GM18502 (cell line): ENCODE measurements around the gene ZNF70.
A peak's percentile ranks its signal among the peaks of the same experiment; 100 is the strongest.

Source experiments
- ATAC-seq: cut with Tn5 transposase; IDR thresholded peaks from one replicate; pipeline ENCODE4 v1.9.1; 2021; ENCODE audit warnings: mild to moderate bottlenecking; ENCODE audit not compliant: unreplicated experiment, poor library complexity

Gene ZNF70

DNA sequence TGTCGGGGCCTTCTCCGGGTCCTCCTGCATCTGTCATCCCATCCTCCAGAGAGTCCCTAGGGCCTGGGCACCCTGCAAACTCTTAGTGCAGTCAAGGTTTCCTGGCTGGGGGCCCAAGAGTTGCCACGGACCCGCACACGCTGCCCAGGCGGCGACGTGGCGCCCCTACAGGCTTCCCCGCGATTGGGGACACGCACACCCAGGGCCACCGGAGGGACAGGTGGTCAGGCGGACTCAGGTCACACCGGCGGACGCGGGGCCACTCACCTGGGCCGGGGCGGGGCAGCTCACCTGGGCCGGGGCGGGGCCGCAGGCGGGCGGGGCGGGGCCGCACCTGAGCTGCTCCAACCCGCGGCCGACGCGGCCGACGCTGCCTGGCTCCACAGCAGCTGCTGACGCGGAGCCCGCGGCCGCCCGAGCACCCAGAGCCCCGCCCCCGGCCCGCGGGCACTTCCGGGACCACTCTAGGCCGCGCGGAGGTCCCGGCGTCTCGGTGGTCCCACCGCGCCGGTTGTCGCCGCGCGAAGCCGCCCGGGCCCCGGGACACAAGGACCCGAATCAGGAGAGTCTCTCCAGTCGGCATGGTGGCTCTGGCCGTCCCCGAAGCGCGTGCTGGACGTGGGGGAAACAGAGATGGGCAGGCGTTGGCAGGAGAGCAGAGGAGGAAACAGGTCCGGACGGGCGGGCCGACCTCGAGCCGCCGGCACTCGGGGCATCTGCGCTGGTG, at the start of gene ZNF70:
TSS of gene ZNF70 (minus strand) at position 399 of the 727 bp plus-strand sequence. CDS start 5,972 bp downstream, outside the sequence.
- peak; percentile 76 for ATAC-seq

DNA sequence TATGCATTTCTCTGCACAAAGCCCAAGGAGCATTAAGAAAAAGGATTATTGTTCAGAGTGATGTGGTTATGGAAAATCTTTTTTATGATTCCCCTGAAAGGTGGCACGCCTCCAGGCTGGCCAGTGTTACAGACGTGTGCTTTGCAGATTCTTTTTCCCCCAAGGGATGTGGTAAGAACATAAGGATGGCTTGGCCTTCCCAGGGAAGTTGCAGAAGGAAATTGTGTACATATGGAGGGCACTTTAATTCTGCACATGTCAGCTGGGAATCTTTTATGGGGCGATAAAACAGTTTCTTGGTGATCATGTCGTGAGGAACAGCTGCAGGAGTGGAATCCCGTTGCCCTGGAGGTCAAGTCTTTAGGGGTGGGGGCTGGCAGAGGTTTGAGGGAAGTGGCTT, 45.5 kb upstream of the ZNF70 start:
- ATAC-seq = no peak

DNA sequence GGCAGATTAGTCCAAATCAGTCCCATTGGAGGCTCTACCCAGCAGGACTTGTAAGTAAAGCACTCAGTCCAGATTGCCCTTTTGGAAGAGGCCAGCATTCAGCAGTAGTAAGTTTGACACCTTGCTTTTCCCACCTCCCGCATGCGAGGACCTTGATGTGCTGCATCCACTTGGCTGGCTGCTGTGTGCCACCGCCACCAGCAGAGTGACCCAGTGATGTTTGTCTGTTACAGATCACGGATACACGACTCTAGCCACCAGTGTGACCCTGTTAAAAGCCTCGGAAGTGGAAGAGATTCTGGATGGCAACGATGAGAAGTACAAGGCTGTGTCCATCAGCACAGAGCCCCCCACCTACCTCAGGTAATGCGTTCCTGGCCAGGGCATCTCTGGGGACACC, 42.4 kb upstream of the ZNF70 start:
- ATAC-seq = no peak

DNA sequence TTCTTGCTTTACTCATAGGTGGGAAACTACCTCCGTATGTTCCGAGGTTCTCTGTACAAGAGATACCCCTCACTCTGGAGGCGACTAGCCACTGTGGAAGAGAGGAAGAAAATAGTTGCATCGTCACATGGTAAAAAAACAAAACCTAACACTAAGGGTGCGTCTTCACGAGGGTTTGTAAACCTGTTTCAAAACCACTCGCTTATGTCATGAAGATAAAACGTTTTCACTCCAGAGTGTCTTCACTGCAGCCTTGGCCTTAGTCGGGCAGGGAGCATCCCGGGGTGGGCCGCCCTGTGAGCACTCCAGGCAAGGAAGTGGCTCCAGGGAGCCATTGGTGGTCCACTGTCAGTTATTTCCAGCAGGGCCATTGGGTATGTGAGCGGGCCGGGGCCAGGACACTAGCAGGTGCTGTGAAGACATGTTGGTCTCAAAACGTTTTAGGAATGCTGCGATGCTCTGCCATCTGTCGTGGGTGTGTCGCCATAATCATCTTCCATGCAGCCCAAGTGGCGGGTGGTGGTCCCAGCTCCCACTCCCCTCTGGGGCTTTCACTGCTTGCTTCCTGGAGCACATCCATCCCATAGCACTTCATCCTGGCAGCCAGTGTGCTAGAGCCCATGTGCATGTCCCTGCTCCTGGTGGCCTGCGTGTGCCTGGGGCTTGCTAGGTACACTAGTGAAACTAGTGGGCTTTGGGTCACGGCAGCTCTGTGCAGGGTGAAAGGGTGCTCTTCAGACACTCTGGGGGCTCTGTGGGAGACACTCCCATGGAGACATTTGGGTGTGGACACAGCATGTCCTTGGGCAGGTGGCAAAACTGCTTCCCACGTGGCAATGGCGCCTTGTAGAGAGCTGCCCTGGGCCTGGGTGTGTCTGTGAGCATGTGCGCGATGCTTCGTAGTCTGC, 41.1 kb upstream of the ZNF70 start:
- no peak for ATAC-seq

DNA sequence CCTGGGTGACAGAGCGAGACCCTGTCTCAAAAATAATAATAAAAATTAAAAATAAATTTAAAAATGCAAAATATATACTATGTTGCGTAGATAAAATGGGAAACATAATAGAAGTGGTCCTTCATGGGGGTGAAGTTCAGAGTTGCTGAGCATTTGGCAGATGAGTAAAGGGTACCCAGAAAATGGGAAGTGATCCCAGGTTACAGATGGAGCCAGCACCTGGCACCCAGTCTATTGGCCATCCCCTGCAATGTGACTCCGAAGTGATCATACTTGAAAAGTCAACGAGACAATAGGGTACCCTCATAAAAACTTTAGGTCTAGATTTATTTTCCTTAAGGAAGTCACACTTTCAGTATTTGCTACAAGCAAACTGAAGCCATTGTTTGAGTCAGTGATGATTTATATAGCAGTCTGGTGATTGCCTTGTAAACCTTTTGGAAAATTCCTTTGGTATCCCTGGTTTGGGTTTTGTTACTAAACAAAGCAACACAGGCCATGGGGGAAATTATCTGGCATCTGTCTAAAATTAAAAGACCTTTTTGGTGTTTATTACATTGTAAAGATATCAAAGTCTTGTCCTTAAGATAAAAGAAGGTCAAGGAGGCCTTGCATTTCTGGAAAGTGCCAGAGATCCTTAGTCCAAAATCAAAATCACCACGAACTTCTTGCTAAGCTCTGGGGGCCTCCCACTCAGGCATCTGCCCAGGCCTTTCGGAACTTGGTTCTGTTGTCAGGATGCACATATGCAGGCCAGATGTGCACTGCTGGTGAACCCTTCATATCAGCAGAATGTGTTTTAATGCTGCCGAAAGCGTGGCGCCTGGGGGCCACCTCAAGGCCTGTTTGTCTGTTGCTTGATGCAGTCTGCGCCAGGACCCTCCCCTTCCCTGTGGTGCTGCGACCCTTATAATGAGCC, 40.2 kb upstream of the ZNF70 start:
- no peak for ATAC-seq

DNA sequence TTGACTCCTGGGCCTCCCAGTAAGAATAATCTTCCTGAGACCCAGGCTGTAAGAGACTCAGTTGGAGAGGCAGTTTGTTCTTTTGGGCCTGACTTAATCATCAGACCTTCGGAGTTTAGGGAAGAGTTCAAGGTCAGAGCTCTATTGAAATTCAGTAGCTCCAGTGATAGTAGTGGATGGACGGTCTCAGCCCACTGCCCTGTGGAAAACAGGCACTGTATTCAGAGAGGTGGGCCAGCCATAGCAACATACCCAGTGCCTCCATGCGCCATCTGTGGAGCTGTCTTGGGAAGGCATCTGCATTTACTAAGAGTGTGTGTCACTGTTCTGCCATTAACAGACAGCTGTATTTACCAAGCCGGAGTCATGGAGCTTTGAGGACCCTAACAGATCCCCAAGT, 38.7 kb upstream of the ZNF70 start:
- ATAC-seq = no peak

DNA sequence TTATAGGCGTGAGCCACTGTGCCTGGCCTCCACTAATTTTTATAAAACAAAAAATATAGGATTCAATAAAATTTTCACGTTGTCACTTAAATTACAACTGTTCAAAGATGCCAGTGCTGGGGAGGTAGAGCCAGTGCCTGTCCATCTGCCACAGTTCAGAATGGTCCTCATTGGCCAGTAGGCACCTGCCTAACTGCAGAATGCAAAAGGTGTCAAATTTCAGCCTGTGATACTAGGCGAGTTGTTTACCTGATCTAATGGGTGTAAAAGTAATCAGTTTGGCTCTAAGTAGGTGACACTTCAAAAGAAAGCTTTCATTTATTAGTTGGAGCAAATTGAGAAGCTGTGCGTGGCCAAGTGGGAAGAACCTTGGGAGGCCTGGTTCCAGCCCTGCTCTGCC, 38.2 kb upstream of the ZNF70 start:
- ATAC-seq = no peak

DNA sequence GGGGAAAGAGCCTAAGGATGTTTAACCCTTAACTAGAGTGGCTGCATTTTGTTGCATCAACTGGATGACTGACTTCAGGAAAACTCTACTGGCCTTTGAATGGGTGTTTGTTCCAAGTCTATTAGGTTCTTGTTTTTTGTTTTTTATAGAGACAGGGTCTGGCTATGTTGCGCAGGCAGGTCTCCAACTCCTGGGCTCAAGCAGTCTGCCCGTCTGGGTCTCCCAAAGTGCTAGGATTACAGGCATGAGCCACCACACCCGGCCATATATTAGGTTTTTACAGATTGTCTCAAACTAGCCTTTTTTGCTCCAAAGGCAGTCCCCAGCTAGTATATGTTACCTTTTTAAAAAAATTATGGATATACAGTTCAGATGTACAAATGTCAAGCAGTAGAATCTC, 37.0 kb upstream of the ZNF70 start:
- ATAC-seq = no peak

DNA sequence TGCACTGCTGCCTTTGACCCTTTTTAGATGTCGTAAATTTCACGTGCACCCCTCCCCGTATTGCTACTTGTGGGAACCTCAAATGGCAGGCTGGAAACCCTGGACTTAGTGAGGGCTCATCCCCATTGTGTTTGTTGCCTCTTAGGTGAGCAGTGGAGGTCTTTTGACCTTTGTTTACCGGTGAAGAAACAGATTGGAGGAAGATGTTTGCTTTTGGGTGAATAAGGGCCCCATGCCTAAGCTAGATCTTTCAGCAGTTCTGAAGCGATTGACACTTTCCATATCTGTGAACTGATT, 36.6 kb upstream of the ZNF70 start:
- peak; percentile 13 for ATAC-seq

DNA sequence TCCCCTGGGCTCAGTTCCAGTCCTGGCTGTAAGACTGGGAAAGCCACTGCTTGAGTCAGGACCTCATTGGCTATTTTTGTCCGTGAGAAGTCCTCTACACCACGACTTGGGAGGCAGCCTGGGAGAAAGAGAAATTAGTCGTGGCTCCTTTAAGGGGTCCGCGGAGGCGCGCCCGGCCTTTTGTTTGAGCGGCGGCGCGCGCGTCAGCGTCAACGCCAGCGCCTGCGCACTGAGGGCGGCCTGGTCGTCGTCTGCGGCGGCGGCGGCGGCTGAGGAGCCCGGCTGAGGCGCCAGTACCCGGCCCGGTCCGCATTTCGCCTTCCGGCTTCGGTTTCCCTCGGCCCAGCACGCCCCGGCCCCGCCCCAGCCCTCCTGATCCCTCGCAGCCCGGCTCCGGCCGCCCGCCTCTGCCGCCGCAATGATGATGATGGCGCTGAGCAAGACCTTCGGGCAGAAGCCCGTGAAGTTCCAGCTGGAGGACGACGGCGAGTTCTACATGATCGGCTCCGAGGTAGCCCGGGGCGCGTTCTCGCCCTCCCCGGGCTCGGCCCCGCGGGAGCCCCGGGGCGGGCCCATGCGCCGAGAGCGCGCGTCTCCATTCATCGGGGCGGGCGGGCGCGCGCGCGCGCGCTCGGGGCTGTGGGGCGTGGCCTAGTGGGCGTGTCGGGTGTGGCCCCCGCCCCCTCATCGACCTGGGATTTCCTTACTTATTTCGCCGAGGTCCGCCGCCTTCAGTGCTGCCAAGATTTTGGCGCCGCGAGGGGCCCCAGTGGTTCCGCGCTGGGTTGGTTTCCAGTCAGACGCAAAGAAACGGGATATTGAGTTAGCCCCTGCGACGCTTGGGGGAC, 36.1 kb upstream of the ZNF70 start, which contains the start of gene SMARCB1:
TSS of gene SMARCB1 (plus strand) at position 215 of the 848 bp plus-strand sequence. CDS start at position 419, 204 bp downstream.
- peak; percentile 68 for ATAC-seq

DNA sequence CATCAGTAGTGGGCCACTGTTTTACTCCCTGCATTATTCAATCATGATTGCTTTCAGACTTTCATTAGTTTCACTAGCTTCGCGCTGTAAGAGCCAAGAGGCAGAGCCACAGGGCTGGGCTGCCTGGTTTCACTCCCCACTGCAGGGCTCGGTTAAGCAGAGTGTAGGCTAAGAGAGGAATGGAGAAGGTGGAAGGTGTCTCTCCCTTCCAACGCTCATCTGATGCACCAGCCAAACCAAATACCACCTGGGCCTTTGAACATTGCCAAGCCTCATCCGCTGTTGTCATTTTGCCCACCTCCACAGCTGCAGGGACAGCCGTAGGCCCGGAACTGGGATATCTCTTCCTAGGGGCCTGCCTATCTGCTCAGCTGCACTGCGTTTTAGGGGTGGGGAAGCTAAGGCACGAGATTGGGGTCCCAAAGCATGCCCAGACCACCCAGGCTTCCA, 35.4 kb upstream of the ZNF70 start:
- no peak for ATAC-seq

DNA sequence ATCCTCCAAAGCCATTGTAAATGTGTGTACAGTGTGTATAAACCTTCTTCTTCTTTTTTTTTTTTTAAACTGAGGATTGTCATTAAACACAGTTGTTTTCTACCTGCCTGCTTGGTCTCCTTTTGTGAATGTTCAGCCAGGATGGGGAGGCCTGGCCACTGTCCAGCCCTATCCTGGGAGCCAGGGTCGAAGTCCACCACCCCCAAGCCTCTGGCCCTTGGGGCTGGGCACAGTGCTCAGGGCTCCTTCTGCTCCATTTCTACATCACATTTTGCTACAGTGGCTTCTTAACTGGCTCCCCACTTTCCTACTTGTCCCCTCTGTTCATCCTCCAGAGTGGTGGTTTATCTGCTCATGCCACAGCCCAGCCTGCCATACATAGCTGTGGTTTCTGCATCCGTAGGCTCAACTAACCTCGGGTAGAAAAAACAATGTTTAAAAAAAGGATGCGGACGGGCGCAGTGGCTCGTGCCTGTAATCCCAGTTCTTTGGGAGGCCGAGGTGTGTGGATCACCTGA, 33.4 kb upstream of the ZNF70 start:
- no peak for ATAC-seq

DNA sequence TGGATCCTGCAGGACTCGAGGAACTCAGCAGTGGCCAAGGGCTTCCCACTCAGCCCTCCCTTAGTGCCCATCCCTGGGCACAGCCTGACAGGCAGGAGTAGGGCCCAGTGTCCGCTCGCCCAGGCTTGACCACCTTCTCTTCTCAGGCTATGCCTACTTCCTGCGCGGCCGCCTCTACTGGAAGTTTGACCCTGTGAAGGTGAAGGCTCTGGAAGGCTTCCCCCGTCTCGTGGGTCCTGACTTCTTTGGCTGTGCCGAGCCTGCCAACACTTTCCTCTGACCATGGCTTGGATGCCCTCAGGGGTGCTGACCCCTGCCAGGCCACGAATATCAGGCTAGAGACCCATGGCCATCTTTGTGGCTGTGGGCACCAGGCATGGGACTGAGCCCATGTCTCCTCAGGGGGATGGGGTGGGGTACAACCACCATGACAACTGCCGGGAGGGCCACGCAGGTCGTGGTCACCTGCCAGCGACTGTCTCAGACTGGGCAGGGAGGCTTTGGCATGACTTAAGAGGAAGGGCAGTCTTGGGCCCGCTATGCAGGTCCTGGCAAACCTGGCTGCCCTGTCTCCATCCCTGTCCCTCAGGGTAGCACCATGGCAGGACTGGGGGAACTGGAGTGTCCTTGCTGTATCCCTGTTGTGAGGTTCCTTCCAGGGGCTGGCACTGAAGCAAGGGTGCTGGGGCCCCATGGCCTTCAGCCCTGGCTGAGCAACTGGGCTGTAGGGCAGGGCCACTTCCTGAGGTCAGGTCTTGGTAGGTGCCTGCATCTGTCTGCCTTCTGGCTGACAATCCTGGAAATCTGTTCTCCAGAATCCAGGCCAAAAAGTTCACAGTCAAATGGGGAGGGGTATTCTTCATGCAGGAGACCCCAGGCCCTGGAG, 32.6 kb upstream of the ZNF70 start:
- ATAC-seq = no peak

DNA sequence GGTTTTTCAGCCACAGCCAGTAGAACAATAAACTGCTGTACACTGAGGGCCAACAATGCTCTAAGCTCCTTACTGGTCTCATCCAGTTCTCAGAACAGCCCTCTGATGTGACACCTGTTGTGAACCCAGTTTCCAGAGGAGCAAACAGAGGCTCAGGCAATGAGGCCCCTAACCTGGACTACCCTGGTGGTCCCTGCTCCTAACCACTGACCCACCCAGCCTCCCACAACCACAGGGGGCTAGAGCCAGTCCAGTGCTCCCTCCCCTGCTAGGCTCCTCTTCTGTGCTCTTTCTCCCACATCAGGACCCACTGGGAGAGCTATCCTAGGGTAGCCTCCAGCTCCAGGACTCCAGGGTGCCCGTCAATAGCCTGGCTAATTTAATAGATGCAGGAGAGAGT, 31.8 kb upstream of the ZNF70 start:
- no peak for ATAC-seq

DNA sequence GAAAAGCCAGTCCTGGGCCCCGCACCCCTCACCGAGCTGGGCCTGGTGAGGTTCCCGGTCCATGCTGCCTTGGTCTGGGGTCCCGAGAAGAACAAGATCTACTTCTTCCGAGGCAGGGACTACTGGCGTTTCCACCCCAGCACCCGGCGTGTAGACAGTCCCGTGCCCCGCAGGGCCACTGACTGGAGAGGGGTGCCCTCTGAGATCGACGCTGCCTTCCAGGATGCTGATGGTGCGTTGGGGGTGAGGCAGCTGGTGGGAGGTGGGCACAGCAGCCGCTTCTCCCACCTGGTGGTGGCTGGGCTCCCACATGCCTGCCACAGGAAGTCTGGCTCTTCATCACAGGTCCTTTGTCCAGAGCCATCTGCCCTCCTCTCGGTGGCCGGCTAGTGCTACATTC, 31.3 kb upstream of the ZNF70 start:
- ATAC-seq = no peak

DNA sequence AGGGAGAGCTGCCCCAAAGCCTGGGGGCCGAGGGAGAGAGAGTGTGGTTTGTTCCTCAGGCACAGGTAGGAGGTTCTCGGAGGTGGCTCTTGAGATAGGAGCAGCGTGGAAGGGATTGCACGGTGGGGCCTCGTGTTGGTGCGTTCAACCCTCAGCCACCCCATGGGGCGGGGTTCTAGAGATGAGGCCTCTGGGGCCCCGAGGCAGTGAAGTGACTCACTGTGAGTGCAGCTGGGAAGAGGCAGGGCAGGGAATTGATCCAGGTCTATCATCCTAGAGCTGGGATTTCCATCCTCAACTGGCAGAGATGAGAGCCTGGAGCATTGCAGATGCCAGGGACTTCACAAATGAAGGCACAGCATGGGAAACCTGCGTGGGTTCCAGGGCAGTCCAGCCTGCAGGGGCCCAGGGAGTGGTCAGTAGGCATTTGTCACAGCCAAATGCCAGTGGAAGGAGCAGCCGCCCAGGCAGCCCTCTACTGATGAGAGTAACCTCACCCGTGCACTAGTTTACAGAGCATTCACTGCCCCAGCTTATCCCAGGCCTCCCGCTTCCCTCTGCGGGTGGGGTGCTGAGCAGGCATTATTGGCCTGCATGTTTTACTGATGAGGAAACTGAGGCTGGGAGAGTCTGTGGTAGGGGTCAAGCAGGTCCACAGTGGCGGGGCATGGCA, 30.7 kb upstream of the ZNF70 start:
- no peak for ATAC-seq

DNA sequence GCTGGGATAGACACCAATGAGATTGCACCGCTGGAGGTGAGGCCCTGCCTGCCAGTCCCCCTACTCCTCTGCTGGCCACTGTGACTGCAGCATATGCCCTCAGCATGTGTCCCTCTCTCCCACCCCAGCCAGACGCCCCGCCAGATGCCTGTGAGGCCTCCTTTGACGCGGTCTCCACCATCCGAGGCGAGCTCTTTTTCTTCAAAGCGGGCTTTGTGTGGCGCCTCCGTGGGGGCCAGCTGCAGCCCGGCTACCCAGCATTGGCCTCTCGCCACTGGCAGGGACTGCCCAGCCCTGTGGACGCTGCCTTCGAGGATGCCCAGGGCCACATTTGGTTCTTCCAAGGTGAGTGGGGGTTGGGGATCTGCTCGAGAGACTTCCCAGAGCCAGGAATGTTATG, 30.2 kb upstream of the ZNF70 start:
- ATAC-seq = no peak
